Measurements from ENCODE around the gene WNT2.

- TF ChIP-seq BHLHE40 (IDR thresholded peaks at IDR 0.05; ENCODE audit: borderline replicate concordance) = no peak
- TF ChIP-seq FOXA1 (IDR thresholded peaks at IDR 0.05) = no peak
- TF ChIP-seq TARDBP (IDR thresholded peaks at IDR 0.05) = no peak
- no peak for TF ChIP-seq ZNF384 (IDR thresholded peaks at IDR 0.05)
- no peak for TF ChIP-seq ELF4 (IDR thresholded peaks at IDR 0.05)
- TF ChIP-seq PKNOX1 (IDR thresholded peaks at IDR 0.05) = no peak
- no peak for TF ChIP-seq HDGF (IDR thresholded peaks at IDR 0.05; ENCODE audit: borderline replicate concordance)
- TF ChIP-seq SUZ12 (IDR thresholded peaks at IDR 0.05) = no peak
- TF ChIP-seq SP1 (IDR thresholded peaks at IDR 0.05) = no peak
These were observed 20.5 kb downstream of the WNT2 start for GRCh38 chr7:117302396-117302795.

Measured in HEK293T (cell line).